HG02884 (cell line): ENCODE results near the gene ZNF681.
"Not testable (repeated sequence)": the region's sequence is repeated elsewhere in the genome, so short reads cannot be mapped to it uniquely, and the experiment has no call there.

Experiments
- ATAC-seq: cut with Tn5 transposase; IDR thresholded peaks from one replicate; pipeline ENCODE4 v1.9.1; 2021; ENCODE audit warnings: mild to moderate bottlenecking, moderate library complexity; ENCODE audit not compliant: unreplicated experiment

Gene ZNF681

GRCh38 chr19:23758187-23759074 is at the start of gene ZNF681:
TSS of gene ZNF681 (minus strand) at chr19:23758891. CDS start at chr19:23758749, 142 bp downstream.
- peak; percentile 70 for ATAC-seq

DNA sequence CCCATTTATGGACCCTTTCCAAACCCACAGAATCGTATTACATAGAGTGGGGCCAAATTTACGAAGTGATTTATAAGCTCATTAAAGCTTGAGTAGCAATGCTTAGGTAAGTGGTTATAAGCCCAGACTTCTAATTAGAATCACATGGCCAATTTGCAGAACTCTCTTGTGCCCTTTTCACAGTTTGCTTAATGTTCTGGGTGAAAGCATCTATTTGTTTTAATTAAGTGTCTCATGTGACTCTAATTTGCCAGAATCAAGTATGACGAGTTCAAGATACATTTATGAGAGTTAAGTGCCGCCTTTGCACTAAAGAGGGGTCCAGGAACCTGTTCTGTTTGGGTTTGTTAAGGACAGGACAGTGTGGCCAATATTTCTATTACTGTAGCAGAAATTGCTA is 46.0 kb upstream of the ZNF681 start:
- ATAC-seq = no peak

DNA sequence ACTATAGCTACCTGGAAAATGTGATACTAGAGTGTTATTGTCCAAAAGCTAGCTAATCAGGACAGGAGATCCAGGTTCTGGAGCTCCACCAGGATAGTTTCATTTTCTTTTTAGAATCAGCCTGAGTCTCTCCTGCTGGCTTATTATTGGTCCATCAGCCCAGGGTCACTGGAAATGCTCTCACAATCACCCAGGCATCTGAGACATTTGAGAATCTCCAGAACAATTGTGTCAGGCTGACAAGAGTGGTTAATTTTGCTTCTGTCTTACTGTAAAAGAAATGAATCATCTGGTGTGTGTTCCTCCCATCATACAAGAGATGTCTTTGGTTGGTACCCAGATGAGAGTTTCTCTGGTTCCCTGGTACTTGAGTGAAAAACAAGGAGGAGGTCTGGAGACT is 43.6 kb upstream of the ZNF681 start:
- ATAC-seq = no peak

- no peak for ATAC-seq
These were observed 43.1 kb upstream of the ZNF681 start for GRCh38 chr19:23801803-23802202.

DNA sequence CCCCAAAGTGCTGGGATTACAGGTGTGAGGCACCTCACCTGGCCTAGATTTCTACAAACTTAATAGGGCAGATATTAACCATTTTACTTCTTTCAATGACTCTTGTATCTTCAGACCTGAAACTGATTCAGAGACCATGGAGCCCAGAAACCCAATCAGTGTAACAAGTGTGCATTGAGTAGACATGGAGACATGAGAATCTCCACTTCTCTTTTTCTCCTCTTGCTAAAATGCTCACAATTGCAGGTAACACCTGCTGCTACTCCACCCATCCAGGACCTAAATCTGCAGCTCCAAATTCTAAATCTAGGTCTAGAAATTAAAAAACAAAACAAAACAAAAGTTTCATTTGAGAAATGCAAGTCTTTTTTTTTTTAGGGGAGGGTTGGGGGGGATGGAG is 42.2 kb upstream of the ZNF681 start:
- no peak for ATAC-seq

DNA sequence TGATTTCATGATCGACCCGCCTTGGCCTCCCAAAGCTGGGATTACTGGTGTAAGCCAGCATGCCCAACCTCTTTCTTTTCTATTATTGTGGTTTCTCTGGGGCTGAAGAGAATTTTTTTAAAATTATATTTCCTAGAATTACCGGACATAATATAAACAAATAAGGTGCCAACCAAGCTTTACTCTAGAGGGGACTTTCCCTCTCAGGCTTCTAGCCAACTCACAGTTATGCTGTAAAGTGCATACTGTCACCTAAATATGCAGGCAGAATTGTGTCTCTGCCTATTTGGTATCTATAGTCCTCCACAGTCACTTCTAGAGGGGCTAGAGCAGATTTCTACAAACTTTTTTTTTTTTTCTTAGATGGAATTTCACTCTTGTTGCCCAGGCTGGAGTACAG is 41.6 kb upstream of the ZNF681 start:
- no peak for ATAC-seq

DNA sequence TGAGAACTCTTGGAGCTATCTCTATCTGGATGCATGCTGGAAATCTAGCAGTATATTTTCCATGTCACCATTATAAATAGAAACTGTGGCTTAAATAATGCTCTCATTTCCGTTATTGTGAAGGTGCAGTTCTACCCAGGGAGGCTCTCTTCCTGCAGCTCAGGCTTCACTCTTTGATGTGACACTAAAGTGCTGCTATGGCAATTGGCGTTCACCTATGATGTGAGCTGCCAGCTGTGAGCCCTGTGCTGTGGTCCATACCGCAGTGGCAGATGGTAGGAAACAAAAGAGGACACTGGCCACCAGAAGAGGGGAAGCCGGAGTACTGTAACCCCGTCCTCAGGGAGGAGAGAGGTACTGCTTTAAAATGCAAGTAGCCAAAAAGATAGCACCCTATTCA is 40.6 kb upstream of the ZNF681 start:
- ATAC-seq = no peak

DNA sequence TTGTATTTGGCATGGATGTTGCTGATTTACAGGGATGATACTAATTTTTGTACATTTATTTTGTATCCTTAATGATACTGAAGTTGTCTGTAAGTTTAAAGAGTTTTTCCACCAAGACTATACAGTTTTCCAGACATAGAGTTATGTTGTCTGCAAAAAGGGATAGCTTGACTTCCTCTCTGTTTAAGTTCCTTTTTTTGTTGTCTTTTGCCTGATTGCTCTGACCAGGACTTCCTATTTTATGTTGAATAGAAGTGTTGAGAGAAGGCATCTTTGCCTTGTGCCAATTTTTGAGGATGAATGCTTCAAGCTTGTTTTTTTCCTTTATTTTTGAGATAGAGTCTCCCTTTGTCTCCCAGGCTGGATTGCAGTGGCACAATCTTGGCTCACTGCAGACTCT is 36.8 kb upstream of the ZNF681 start:
- no peak for ATAC-seq

DNA sequence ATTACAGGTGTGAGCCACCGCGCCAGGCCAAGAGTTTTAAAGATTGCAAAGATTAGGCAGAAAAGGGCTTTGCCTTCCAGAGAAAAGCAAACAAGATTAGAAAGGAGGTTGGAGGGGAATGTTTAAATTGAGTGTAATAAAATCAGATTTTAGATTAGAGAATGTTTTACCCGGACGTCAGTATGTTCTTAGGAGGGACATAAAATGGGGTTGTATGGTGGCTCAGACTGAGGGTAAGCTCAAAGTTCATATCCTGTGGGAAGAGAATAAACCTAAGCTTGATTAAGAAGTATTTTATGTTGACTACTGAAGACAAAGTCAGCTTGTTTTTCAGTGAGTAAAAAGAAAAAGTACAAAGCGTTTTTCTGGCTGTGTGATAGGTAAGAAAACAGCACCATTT is 34.1 kb upstream of the ZNF681 start:
- no peak for ATAC-seq

DNA sequence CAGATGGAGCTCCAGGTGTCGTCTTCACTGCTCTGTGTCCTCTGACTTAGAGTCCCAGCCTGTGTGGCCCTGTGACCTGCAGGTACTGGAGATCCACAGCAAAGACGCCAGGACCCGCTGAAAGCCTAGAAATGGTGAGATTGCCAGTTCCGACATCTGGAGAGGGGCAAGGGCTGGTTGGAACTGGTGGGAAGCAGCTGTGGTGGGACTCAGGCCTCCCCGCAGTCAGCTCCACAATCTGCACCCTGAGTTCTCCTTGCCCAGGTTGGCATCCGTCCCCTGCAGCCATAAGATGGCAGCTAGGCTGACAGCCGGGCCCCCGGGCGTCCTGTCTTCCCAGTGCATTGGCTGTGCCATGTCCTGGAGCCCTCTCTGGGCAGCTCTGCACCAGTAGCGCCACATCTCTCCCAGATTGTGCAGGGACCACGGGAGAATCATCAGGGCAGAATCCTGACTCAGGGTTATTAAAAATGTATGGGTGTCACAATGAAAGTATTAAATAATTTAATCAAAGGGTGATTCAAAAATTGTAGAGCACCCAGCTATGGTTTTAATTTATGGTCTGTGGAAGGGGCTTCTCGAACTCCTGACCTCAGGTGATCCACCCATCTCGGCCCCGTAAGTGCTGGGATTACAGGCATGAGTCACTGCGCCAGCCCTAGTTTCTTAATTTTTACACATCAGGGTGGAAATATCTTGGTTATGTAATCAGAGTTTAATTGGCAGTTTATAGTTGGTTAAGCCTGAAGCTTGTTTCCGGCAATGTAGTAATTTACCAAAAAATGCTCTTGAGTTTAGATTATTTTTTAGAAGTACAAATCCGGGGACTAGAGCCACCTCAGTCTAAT is 32.2 kb upstream of the ZNF681 start:
- ATAC-seq = no peak

GRCh38 chr19:23789246-23789645 is 30.6 kb upstream of the ZNF681 start:
- no peak for ATAC-seq

- no peak for ATAC-seq
These were observed 29.7 kb upstream of the ZNF681 start for GRCh38 chr19:23788411-23788810.

DNA sequence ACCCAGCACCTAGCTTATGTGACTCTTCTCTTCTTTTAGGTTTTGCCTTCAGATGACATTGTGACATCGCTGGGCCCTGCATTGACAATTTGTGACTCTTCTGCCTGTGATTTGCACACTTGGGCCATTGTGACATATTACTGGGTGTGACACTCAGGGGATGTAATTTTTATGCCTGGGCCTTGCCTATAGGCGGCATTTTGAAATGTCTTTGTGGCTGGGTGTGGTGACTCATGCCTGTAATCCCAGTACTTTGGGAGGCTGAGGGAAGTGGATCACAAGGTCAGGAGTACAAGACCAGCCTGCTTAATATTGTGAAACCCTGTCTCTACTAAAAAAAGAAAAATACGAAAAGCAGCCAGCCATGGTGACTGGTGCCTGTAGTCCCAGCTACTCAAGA is 28.4 kb upstream of the ZNF681 start:
- no peak for ATAC-seq

DNA sequence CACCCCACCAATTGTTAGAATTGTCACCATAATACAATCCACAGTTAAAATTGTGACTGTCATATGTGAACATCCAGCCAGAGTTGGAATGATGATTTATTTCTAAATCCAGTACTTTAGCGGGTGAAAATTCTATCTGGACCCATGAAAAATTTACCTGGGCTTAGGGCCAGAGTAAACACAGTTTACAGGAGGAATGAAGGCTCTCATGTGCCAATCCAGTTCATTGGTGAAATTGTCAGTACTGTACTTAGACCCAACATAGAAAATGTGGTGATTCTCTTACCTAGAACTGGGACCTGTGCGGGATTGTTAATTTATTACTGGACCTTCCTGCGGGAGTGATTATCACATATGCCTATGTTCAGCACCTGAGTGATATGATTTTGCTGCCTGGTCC is 27.3 kb upstream of the ZNF681 start:
- no peak for ATAC-seq

DNA sequence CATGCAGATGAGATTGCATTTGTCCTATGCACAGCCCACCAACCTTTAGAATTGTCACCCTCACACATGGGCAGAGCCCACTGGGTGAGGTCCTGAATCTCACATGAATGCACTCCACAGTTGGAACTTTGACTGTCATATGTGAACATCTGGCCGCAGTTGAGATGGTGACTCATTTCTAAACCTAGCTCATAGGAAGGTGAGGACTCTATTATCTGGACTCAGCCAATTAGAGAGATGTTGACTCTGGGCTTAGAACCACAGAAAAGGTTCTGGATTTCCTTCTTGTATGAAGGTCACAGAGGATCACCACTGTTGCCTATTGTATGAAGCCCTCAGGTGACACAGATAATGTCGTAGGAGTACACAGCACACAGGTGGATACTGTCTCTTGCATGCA is 25.6 kb upstream of the ZNF681 start:
- no peak for ATAC-seq

GRCh38 chr19:23783636-23784035 is 24.9 kb upstream of the ZNF681 start:
- ATAC-seq = no peak

DNA sequence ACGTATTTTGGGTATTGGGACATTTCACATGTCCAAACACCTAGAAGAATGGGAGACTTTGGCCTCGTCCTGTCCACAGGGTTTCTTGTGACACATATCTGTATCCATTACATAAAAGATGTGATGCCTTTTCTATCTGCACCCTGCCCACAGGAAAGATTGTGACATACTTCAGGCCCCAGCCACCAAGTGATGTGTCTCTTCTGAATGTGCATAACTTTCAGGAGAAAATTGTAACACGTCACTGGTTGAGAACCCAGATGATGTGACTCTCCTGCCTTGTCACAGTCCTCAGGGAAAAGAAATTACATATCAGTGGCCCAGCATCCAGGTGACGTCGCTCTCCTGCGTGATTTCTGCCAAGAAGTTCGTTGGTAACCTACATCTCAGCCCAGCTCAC is 21.0 kb upstream of the ZNF681 start:
- ATAC-seq = no peak

DNA sequence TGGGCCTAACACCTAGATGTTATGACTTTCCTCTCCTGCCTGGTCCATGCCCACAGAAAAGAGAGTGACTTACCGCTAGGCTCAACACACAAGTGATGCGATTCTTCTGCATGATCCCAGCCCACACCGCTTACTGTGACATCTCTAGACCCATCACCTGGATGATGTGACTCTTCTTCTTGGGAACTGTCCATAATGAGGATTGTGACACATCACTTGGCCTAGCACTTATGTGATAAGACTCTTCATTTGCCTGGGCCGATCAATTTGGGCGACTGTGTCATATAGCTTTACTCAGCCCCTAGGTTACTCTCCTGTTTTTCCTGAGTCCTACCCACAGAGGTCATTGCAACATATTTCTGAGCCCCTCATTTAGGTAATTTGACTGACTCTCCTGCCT is 19.9 kb upstream of the ZNF681 start:
- no peak for ATAC-seq

GRCh38 chr19:23778036-23778435 is 19.3 kb upstream of the ZNF681 start:
- ATAC-seq = not testable (repeated sequence)

DNA sequence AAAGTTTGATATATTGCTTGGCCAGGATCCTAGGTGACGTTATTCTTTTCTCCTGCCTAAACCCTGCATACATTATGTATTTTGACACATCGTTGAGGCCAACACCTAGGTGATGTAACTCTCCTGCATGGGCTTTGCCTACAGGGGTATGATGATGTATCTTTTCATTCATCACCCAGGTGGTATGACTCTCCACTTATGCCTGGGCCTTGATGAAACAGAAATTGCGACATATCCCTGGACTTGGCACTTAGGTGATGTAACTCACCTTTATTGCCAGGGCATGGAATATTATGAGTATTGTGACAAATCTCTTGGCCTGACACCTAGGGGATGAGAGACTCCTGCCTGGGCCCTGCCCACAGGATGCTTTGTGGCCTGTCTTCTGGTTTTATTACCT is 18.5 kb upstream of the ZNF681 start:
- no peak for ATAC-seq

DNA sequence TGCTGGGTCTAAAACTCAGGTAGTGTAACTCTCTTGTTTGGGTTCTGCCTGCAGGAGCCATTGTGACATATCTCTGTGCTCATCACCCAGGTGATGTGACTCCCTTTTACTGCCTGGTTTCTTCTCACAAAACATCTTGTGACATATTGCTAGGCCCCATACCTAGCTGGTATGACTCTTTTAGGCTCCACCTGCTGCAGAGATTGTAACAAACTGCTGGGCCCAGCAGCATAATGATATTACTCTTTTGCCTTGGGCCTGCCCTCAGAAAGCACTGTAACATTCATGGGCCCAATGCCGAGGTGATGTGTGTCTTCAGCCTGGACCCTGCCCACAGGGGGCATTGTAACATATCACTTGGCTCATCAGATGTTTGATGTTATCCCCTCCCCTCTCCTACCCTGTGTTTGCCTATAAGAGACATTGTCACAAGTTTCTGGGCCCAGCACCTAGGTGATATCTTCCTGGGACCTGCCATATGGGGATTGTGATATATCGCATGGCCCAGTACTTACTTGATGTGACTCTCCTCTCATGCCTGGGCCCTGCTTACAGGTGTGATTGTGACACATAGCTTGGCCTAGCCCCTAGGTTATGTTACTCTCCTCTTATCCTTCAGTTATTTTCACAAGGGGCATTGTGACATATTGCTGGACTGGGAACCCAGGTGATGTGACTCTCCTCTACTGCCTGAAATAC is 18.0 kb upstream of the ZNF681 start:
- ATAC-seq = no peak
